Right renal pelvis (tissue), 4 donors: Measurements from ENCODE around the gene POLH. TPM values are rescaled to one million over a fixed set of nuclear protein-coding genes. Genes with fewer than 3 reads are reported as not detected.

Experiments used
- DNase-seq, 4 donors: peaks; one replicate each; pipeline ENCODE4 v3.0.0-alpha.2; 2013; ENCODE audit warnings: low read depth in 4 of 4, low spot score in 3 of 4, missing footprints in 1 of 4
- polyA plus RNA-seq, 4 donors: library from polyadenylated mRNA; unstranded; fragments of 120-200 nt; gene quantifications; one replicate each; pipeline ENCODE4 v1.2.1, GENCODE V29; 2013; ENCODE audit not compliant: insufficient read length in 4 of 4

Gene POLH
- polyA plus RNA-seq, 4 donors, result 18.8 to 22.0 (median 19.6) TPM

DNA sequence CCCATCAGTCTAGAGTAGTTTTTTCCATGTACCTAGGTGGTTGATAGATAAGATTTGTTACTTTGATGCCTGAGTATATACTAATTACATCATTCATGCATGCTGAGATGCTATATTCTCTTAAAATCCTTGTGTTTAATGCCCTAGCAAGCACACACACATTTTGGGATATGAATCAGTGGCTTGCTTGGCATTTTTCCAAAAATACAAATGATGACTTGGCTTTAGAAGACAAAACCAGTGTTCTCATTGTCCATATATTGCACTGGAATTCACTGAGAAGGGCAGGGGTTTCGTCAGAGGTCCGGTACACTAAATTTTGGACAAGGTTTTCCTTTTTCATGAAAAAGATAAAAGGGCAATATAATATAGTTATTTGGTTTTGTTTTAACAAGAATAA is 28.2 kb downstream of the POLH start:
- DNase-seq, result no peak

- DNase-seq, result no peak
These were observed 30.0 kb downstream of the POLH start for GRCh38 chr6:43606019-43606418.

- peak; percentile 54 to 70 (median 64) for DNase-seq
These were observed 32.4 kb downstream of the POLH start for GRCh38 chr6:43608310-43608763.

GRCh38 chr6:43608807-43609206 is 32.8 kb downstream of the POLH start:
- DNase-seq, result no peak

- DNase-seq, result no peak
These were observed 33.4 kb downstream of the POLH start for GRCh38 chr6:43609402-43609801.

DNA sequence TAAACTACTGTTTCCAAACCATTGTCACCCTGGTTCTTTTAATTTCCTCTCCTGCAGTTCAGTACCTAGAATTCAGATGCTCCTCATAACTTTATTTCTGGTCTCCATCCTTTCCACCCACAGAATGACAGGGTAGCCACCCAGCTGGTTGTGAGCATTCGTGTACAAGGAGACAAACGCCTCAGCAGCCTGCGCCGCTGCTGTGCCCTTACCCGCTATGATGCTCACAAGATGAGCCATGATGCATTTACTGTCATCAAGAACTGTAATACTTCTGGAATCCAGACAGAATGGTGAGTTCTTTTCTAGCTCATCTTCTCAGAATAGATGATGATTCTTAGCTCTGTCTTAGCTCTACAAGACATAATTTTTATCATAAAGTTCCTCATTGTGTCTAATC is 34.4 kb downstream of the POLH start:
- no peak for DNase-seq

DNA sequence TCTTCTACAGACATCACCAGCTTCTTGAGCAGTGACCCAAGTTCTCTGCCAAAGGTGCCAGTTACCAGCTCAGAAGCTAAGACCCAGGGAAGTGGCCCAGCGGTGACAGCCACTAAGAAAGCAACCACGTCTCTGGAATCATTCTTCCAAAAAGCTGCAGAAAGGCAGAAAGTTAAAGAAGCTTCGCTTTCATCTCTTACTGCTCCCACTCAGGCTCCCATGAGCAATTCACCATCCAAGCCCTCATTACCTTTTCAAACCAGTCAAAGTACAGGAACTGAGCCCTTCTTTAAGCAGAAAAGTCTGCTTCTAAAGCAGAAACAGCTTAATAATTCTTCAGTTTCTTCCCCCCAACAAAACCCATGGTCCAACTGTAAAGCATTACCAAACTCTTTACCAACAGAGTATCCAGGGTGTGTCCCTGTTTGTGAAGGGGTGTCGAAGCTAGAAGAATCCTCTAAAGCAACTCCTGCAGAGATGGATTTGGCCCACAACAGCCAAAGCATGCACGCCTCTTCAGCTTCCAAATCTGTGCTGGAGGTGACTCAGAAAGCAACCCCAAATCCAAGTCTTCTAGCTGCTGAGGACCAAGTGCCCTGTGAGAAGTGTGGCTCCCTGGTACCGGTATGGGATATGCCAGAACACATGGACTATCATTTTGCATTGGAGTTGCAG is 37.9 kb downstream of the POLH start:
- DNase-seq, result no peak

DNA sequence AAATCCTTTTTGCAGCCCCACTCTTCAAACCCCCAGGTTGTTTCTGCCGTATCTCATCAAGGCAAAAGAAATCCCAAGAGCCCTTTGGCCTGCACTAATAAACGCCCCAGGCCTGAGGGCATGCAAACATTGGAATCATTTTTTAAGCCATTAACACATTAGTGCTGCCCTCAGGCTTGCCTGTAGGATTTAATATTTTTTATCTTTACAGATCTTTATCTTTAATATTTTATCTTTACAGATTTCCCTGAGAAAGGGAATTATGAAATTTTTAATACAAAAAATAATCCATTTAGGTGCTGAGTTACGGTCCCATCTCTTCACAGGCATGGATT is 38.4 kb downstream of the POLH start:
- no peak for DNase-seq

DNA sequence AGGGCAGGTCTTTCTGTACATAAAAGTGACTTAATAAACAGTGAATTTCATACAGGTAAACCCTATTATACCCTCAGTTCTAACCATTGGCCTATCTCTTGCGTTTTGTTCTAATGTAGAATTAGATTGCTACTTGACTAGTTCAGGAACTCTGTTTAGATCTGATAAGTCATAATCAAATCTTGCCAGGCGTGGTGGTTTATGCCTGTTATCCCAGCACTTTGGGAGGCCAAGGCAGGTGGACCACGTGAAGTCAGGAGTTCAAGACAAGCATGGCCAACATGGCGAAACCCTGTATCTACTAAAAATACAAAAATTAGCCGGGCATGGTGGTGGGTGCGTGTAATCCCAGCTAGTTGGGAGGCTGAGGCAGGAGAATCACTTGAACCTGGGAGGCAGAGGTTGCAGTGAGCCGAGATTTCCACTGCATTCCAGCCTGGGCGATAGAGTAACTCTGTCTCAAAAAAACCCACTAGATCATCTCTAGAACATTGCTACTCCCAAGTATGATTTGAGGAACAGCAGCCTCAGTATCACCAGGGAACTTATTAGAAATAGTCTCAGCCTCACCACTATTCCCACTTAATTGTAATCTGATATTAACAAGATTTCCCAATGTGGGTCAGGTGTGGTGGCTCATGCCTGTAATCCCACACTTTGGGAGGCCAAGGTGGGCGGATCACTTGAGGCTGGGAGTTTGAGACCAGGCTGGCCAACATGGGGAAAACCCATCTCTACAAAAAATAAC is 40.9 kb downstream of the POLH start:
- no peak for DNase-seq

GRCh38 chr6:43621078-43621835 is 45.3 kb downstream of the POLH start:
- no peak for DNase-seq

GRCh38 chr6:43621836-43622180 is 45.8 kb downstream of the POLH start:
- DNase-seq, result no peak

DNA sequence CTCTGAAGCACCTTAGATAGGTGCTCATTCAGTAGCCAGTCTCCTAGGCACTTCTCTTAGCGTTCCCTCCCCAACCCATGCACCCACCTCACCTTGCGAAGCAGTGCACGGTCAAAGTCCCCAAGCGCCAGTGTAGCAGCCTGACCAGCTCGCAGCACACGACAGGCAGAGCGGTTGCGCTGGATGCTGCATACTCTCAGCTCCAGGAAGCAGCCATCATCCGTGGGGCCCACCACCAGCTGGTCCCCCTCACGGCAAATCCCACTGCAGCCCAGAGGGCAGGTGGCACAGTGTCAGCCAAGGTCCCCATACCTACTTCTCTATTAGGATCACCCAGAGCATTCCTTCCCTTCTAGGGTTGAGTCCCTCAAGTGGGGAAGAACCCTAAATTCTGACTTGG is 46.6 kb downstream of the POLH start:
- no peak for DNase-seq

DNA sequence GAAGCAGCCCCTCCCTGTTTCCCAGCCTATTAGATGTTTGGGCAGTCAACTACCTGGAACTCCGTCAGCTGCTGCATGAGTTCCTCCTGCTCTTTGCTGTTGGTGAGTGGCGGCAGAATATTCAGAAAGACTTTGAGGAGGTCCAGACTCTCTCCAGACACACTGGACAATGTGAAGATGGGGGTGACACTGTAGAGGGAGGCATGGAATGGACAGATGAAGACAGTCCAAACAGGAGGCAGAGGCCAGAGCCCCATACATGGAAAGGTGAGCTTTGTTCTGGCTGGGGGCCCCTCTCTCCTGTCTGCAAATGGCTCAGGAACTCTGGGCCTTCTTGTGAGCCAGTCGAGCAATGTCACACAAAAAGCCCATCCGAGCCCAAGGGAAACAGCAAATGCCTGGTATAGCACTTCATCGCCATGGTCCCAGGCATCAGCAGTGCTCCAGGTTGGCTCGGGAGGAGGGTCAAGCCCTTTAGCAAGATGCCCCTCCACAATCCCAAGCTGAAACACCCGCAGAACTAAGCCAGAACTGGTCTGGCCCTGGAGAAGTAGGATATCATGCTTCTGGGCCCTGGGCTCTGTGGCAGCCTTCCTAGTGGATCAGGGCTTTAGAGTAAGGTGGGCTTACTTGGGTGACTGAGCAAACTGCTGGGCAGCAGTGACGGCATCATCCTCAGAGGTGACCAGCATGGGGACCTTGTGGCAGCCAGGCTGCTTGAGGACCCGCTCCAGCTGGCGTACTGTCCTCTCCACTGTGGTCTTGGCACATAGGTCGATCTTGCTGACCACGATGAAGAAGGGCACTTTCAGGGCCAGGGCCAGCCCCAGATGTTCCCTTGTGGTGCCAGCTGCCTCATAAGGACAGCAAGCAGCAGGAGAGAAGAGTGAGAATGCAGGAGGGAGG is 48.1 kb downstream of the POLH start:
- no peak for DNase-seq

DNA sequence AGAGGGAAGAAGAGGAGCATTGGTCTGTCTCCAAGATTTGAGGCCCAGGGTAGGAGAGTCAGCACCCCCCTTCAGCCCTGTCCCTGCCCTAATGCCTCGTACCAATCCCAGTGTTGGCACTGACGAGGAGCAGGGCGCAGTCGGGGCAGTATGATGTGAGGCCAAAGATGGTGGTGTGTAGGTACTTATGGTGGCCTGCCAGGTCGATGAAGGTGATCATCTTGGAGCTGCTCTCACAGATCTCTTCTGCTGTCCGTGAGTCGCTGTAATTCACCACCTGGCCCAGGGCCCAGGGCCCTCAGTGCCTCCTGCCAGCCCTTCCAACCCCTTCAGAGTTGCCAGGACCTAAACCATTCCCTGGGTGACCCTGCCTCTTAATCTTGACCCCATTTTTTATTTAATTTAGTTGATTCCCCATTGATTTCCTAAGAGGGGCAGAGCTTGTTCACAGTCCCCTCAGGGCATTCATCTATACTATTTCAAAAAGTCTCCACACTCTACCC is 48.9 kb downstream of the POLH start:
- DNase-seq, result no peak

- no peak for DNase-seq
These were observed 49.5 kb downstream of the POLH start for GRCh38 chr6:43625393-43625992.

DNA sequence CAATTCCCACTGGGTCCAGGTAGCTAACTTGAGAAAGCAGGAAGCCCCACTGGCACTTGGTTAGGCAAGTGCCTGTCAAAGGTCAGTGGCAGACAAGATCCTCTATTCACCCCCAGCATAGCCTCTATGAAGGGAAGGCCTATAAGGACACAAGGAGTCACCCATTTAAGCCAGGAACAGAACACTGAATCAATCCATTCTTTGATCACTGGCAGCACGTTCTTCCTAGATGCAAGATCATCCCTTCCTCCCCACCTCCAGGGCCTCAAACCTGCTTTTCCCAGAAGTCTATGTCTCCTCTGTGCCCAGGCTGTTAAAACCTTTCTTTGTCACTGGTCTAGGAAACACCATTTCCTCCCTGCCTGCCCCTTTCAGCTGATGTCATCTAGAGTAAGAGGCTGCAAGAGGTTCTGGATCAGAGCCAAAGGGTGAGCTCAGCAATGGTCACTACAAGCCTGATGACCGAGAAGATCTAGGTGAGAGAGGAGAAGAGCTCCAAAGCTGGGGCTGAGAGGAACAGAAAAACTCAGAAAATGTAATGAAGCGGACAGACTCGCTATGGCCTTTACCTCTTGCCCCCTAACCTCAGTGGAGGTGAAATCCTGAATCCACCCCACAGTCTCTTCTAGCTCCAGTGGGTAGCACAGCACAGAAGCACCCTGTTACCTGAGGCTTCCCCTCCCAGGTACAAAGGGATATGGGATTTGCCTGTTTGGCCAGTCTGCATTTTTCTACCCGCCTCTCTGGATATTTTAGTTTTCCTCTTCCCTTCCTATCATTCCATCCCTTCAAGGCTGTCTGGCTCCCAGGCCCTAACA is 51.2 kb downstream of the POLH start:
- peak in 2 of 4 donors; percentile 47 to 50 for DNase-seq

DNA sequence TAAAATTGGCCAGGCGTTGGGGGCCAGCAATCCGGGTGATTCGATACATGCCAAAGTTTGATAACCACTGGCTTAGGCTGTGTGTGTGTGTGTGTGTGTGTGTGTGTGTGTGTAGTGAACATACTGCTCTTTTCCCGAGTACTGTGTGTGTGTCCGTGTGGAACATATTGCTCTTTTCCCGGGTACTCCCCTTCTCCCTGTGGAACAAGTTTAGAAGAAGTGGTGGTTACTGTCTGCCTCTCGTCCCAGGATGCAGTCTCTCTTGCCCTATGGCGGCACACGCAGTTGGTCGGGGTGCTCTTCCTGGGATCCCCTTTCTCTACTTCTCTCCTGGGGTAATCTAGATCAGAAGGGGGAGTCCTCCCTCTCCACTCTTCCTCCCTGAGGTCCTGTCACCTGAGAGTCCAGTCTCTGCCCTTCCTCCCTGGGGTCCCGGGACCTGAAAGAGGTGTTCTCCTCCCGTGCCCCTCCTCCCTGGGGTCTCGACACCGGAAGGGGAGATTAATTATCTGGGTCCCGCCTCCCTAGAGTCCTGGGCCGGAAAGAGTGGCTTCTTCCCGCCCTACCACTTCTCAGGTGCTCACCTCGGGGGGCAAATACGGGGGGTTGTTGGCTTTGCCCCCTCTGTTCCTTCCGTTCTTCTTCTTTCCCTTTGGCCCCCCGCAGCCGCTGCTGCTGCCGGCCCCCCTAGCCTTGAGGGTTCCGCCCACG is 52.6 kb downstream of the POLH start:
- peak in 2 of 4 donors; percentile 41 to 50 for DNase-seq

- peak; percentile 96 to 98 (median 97) for DNase-seq
These were observed 53.1 kb downstream of the POLH start, which contains the start of gene GTPBP2 for GRCh38 chr6:43629104-43629504. Gene GTPBP2 (minus strand): TSS chr6:43629264. CDS start chr6:43629162, 102 bp downstream.
